ENCODE results near the gene ZBTB24.

Gene ZBTB24

GRCh38 chr6:109482905-109483734 is at the start of gene ZBTB24:
TSS of gene ZBTB24 (minus strand) at chr6:109483219. CDS start at chr6:109482026, 1,193 bp downstream.
- no peak for TF ChIP-seq CTCF (IDR thresholded peaks at IDR 0.05; ENCODE audit: low read depth, low read length)
- peak; percentile 85 to 94 for DNase-seq (ENCODE audit: low read depth in 2 of 2)
- peak within 1 kb of the TSS; percentile 70 to 77 for H3K4me3 ChIP-seq (replicated peaks in 1 of 2; ENCODE audit: low read depth in 2 of 2, low read length in 2 of 2)

DNA sequence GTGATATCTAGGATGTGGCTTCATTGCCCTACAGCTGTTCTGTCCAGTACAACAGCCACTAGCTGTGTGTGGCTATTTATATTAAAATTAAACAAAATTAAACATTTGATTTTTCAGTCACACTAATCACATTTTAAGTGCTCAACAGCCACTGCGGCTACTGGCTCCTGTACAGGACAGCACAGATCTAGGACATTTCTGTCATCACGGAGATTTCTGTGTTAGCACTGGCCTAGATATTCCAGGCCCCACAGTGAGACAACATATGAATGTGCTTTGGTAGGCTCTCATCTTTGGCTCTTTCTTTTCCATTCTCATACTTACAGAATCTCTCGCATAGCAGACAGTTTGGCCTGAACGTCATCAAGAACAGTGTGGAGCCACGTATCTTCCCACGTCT is 48.4 kb upstream of the ZBTB24 start:
- H3K4me3 ChIP-seq (replicated peaks in 1 of 2; ENCODE audit: low read depth in 2 of 2, low read length in 2 of 2): no peak overlapping the region
- no peak for DNase-seq (ENCODE audit: low read depth in 2 of 2)
- no peak for TF ChIP-seq CTCF (IDR thresholded peaks at IDR 0.05; ENCODE audit: low read depth, low read length)

GRCh38 chr6:109527989-109528388 is 45.0 kb upstream of the ZBTB24 start:
- no peak overlapping the region for H3K4me3 ChIP-seq (replicated peaks in 1 of 2; ENCODE audit: low read depth in 2 of 2, low read length in 2 of 2)
- DNase-seq (ENCODE audit: low read depth in 2 of 2): peak in 1 of 2 donors; percentile 17
- no peak for TF ChIP-seq CTCF (IDR thresholded peaks at IDR 0.05; ENCODE audit: low read depth, low read length)

GRCh38 chr6:109526905-109527628 is 44.0 kb upstream of the ZBTB24 start:
- DNase-seq (ENCODE audit: low read depth in 2 of 2): peak; percentile 84 to 85
- H3K4me3 ChIP-seq (replicated peaks in 1 of 2; ENCODE audit: low read depth in 2 of 2, low read length in 2 of 2): no peak overlapping the region
- peak; percentile 55 for TF ChIP-seq CTCF (IDR thresholded peaks at IDR 0.05; ENCODE audit: low read depth, low read length)

DNA sequence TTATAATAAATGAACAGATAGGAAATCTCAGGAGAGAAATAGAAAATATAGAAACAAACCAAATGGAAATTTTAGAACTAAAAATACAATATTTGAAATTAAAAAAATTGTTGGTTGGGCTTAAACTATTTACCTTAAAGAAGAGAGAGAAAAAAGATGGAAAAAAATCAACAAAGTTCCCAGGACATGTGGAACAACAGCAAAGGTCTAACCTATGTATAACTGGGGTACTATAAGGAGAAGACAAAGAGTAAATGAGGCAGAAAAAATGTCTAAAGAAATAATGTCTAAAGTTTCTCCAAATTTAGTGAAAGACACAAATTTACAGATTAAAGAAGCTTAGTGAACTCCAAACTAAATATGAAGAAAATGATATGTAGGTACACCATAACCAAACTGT is 41.1 kb upstream of the ZBTB24 start:
- no peak overlapping the region for H3K4me3 ChIP-seq (replicated peaks in 1 of 2; ENCODE audit: low read depth in 2 of 2, low read length in 2 of 2)
- TF ChIP-seq CTCF (IDR thresholded peaks at IDR 0.05; ENCODE audit: low read depth, low read length): no peak
- DNase-seq (ENCODE audit: low read depth in 2 of 2): no peak

DNA sequence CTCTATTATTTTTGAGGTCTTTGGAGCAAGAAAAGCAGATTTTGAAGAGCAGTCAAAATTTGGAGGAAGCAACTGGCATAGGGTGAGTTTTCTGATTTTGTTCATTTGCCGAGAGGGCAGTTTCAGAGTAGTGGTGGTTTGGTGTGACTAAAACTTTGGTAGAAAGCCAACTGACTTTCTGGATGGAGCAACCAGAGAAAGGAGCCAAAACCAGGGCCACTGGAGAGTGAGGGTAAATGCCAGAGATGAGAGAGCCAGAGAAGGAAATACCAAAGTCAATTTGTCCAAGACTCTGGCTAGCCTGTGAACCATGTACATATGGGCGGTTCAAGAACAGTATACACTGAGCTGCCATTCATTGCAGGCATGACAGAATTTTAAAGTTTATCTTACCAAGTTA is 40.5 kb upstream of the ZBTB24 start:
- TF ChIP-seq CTCF (IDR thresholded peaks at IDR 0.05; ENCODE audit: low read depth, low read length): no peak
- no peak overlapping the region for H3K4me3 ChIP-seq (replicated peaks in 1 of 2; ENCODE audit: low read depth in 2 of 2, low read length in 2 of 2)
- DNase-seq (ENCODE audit: low read depth in 2 of 2): peak; percentile 88 to 90
